HepG2 (cell line): ENCODE results near the gene ADSL. TPM values are rescaled to one million over a fixed set of nuclear protein-coding genes. Genes with fewer than 3 reads are reported as not detected.
A peak's percentile ranks its signal among the peaks of the same experiment; 100 is the strongest.

ENCODE experiments used
- BCL6 ChIP-seq: IDR thresholded peaks from 2 replicates; pipeline ENCODE4 v1.6.1; 2016; ENCODE audit warnings: missing genetic modification reagents, missing compliant biosample characterization
- ELF1 ChIP-seq: sonication (generic); formaldehyde crosslinking; IDR thresholded peaks from 2 replicates; pipeline ENCODE4 v1.4.0; 2020; ENCODE audit warnings: missing genetic modification reagents
- ELF3 ChIP-seq: IDR thresholded peaks from 2 replicates; pipeline ENCODE4 v1.6.1; 2016; ENCODE audit warnings: missing genetic modification reagents, missing compliant biosample characterization
- FOXA3 ChIP-seq: IDR thresholded peaks from 2 replicates; pipeline ENCODE4 v1.6.1; 2016; ENCODE audit warnings: missing genetic modification reagents, missing compliant biosample characterization
- SOX13 ChIP-seq, 3 experiments: fragments of 450-650 bp in 1 of 3; sonication (generic) in 1 of 3; formaldehyde crosslinking in 1 of 3; IDR thresholded peaks in 2 of 3; conservative IDR thresholded peaks in 1 of 3; 2 replicates each; pipeline versions ENCODE4 v1.5.0 to v1.6.1; 2016 to 2020; ENCODE audit warnings: antibody characterized with exemption in 1 of 3, mild to moderate bottlenecking in 1 of 3, missing compliant biosample characterization in 1 of 3, missing genetic modification reagents in 1 of 3, moderate library complexity in 1 of 3
- TEAD2 ChIP-seq: sonication (generic); formaldehyde crosslinking; IDR thresholded peaks from 2 replicates; pipeline ENCODE4 v1.9.0; 2021; ENCODE audit warnings: missing genetic modification reagents
- YEATS2 ChIP-seq: sonication (generic); formaldehyde crosslinking; IDR thresholded peaks from 2 replicates; pipeline ENCODE4 v1.4.0; 2020; ENCODE audit warnings: missing genetic modification reagents, borderline replicate concordance
- ZNF33A ChIP-seq: sonication (generic); formaldehyde crosslinking; IDR thresholded peaks from 2 replicates; pipeline ENCODE4 v1.5.1; 2020; ENCODE audit warnings: missing genetic modification reagents, mild to moderate bottlenecking, moderate library complexity, borderline replicate concordance
- ZNF34 ChIP-seq: sonication (generic); formaldehyde crosslinking; IDR thresholded peaks from 2 replicates; pipeline ENCODE4 v1.4.0; 2020; ENCODE audit warnings: mild to moderate bottlenecking, missing genetic modification reagents, borderline replicate concordance
- ZNF720 ChIP-seq: sonication (generic); formaldehyde crosslinking; IDR thresholded peaks from 2 replicates; pipeline ENCODE4 v1.4.0; 2020; ENCODE audit warnings: missing genetic modification reagents
- ZNF737 ChIP-seq: sonication (generic); formaldehyde crosslinking; IDR thresholded peaks from 2 replicates; pipeline ENCODE4 v1.5.0; 2020; ENCODE audit warnings: missing genetic modification reagents, mild to moderate bottlenecking, borderline replicate concordance
- polyA plus RNA-seq, 8 experiments: library from polyadenylated mRNA; depleted of rRNA in 3 of 8; stranded (reverse) in 7 of 8; unstranded in 1 of 8; fragments of >200 nt; fragmentation: Illumina TruSeq in 4 of 8; extraction: Trizol in 4 of 8; gene quantifications; 2 replicates each; pipeline versions ENCODE4 v1.2.1 to v1.2.3, GENCODE V29; 2011 to 2016; ENCODE audit warnings: low read depth in 4 of 8, missing spikeins in 1 of 8, mixed read lengths in 1 of 8; ENCODE audit not compliant: insufficient read depth in 1 of 8
- total RNA-seq, 5 experiments: library from RNA; depleted of rRNA; stranded (reverse); fragments of >200 nt; fragmentation: Illumina TruSeq; extraction: Trizol; gene quantifications; 2 replicates each; pipeline ENCODE4 v1.2.3, GENCODE V29; 2016; ENCODE audit warnings: low read depth in 1 of 5
- TF ChIP-seq, protein P1 (sequence below): sonication (generic); IDR thresholded peaks from 2 replicates; pipeline ENCODE4 v1.6.1; 2016; ENCODE audit warnings: low read depth, borderline replicate concordance
- TF ChIP-seq, protein P2 (sequence below): IDR thresholded peaks from 2 replicates; pipeline ENCODE4 v1.4.0; 2020; ENCODE audit warnings: mild to moderate bottlenecking, missing genetic modification reagents
- TF ChIP-seq, protein P3 (sequence below): sonication (generic); formaldehyde crosslinking; IDR thresholded peaks from 2 replicates; pipeline ENCODE4 v1.4.0; 2020; ENCODE audit warnings: mild to moderate bottlenecking, missing genetic modification reagents, borderline replicate concordance

The ADSL gene
- total and polyA plus RNA-seq, 2 of the 13 experiments (the other 11 are each of a cell fraction or from before 2014, with no cell fraction given): 123 to 174 TPM

DNA sequence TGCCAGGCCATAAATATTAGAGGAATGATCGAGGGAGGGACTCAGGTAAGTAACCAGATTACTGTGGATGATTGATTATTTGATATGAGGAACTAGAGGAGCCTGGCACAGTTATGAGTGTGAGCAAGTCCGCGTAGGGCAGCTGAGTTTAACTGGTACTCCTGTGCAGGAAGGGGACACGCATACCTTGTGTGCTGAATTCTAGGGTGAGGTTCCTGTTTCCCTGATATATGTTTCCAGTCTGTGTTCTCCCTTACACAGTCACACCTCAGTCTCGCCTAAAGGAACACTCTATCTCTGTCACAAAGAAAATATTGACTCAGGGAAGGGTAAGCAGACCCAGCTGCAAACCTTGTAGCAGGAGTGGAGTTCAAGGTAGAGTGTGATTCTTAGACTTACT is 41.4 kb downstream of the ADSL start (continued):
- TF ChIP-seq ZNF737 (CRISPR knock-in tag): no peak
- TF ChIP-seq ZNF33A (CRISPR knock-in tag): no peak
- TF ChIP-seq, protein P1, sequence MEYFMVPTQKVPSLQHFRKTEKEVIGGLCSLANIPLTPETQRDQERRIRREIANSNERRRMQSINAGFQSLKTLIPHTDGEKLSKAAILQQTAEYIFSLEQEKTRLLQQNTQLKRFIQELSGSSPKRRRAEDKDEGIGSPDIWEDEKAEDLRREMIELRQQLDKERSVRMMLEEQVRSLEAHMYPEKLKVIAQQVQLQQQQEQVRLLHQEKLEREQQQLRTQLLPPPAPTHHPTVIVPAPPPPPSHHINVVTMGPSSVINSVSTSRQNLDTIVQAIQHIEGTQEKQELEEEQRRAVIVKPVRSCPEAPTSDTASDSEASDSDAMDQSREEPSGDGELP: peak; percentile 35; the same call in 1 of the 2 replicates
- TF ChIP-seq SOX13 (IDR thresholded peaks at IDR 0.05): no peak
- peak in 1 of 2 experiments; percentile 15; a peak in 1 of 4 replicates for TF ChIP-seq SOX13 (CRISPR knock-in tag; conservative IDR thresholded peaks at IDR 0.05 in 1 of 2, IDR thresholded peaks at IDR 0.05 in 1 of 2)
- no peak for TF ChIP-seq ZNF720 (CRISPR knock-in tag)
- TF ChIP-seq TEAD2 (CRISPR knock-in tag): no peak
- TF ChIP-seq ELF3 (CRISPR knock-in tag): peak; percentile 56; the same call in 1 of the 2 replicates
- TF ChIP-seq, protein P2, sequence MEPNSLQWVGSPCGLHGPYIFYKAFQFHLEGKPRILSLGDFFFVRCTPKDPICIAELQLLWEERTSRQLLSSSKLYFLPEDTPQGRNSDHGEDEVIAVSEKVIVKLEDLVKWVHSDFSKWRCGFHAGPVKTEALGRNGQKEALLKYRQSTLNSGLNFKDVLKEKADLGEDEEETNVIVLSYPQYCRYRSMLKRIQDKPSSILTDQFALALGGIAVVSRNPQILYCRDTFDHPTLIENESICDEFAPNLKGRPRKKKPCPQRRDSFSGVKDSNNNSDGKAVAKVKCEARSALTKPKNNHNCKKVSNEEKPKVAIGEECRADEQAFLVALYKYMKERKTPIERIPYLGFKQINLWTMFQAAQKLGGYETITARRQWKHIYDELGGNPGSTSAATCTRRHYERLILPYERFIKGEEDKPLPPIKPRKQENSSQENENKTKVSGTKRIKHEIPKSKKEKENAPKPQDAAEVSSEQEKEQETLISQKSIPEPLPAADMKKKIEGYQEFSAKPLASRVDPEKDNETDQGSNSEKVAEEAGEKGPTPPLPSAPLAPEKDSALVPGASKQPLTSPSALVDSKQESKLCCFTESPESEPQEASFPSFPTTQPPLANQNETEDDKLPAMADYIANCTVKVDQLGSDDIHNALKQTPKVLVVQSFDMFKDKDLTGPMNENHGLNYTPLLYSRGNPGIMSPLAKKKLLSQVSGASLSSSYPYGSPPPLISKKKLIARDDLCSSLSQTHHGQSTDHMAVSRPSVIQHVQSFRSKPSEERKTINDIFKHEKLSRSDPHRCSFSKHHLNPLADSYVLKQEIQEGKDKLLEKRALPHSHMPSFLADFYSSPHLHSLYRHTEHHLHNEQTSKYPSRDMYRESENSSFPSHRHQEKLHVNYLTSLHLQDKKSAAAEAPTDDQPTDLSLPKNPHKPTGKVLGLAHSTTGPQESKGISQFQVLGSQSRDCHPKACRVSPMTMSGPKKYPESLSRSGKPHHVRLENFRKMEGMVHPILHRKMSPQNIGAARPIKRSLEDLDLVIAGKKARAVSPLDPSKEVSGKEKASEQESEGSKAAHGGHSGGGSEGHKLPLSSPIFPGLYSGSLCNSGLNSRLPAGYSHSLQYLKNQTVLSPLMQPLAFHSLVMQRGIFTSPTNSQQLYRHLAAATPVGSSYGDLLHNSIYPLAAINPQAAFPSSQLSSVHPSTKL (CRISPR knock-in tag): peak; percentile 45; the same call in 1 of the 2 replicates
- peak; percentile 38; the same call in 1 of the 2 replicates for TF ChIP-seq BCL6 (CRISPR knock-in tag)
- 0 out of 2 replicates have a peak, but pooled peaks have one; percentile 10 for TF ChIP-seq YEATS2 (CRISPR knock-in tag)
- no peak for TF ChIP-seq ZNF34 (CRISPR knock-in tag)
- TF ChIP-seq ELF1: no peak
- TF ChIP-seq FOXA3 (CRISPR knock-in tag): peak; percentile 45
- TF ChIP-seq, protein P3, sequence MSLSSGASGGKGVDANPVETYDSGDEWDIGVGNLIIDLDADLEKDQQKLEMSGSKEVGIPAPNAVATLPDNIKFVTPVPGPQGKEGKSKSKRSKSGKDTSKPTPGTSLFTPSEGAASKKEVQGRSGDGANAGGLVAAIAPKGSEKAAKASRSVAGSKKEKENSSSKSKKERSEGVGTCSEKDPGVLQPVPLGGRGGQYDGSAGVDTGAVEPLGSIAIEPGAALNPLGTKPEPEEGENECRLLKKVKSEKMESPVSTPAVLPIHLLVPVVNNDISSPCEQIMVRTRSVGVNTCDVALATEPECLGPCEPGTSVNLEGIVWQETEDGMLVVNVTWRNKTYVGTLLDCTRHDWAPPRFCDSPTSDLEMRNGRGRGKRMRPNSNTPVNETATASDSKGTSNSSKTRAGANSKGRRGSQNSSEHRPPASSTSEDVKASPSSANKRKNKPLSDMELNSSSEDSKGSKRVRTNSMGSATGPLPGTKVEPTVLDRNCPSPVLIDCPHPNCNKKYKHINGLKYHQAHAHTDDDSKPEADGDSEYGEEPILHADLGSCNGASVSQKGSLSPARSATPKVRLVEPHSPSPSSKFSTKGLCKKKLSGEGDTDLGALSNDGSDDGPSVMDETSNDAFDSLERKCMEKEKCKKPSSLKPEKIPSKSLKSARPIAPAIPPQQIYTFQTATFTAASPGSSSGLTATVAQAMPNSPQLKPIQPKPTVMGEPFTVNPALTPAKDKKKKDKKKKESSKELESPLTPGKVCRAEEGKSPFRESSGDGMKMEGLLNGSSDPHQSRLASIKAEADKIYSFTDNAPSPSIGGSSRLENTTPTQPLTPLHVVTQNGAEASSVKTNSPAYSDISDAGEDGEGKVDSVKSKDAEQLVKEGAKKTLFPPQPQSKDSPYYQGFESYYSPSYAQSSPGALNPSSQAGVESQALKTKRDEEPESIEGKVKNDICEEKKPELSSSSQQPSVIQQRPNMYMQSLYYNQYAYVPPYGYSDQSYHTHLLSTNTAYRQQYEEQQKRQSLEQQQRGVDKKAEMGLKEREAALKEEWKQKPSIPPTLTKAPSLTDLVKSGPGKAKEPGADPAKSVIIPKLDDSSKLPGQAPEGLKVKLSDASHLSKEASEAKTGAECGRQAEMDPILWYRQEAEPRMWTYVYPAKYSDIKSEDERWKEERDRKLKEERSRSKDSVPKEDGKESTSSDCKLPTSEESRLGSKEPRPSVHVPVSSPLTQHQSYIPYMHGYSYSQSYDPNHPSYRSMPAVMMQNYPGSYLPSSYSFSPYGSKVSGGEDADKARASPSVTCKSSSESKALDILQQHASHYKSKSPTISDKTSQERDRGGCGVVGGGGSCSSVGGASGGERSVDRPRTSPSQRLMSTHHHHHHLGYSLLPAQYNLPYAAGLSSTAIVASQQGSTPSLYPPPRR (CRISPR knock-in tag): 0 out of 2 replicates have a peak, but pooled peaks have one; percentile 16
